GM23338 (cell line): ENCODE results near the gene TBCEL. TPM values are rescaled to one million over a fixed set of nuclear protein-coding genes. Genes with fewer than 3 reads are reported as not detected.

Experiments used
- ATAC-seq: fragments of 200-7000 bp; cut with Tn5 transposase; 3 replicates; pipeline ENCODE4 v1.9.1; 2020
- DNase-seq: peaks from one replicate; pipeline ENCODE4 v3.0.0-alpha.2; 2015; ENCODE audit warnings: low spot score
- H2AFZ ChIP-seq: fragments of 200-600 bp; sonication (generic); 2 replicates; pipeline ENCODE4 v1.8.0; 2016; ENCODE audit warnings: antibody characterized with exemption, mild to moderate bottlenecking, moderate library complexity
- H3F3A ChIP-seq: fragments of 200-600 bp; sonication (generic); replicated peaks from 2 replicates; pipeline ENCODE4 v1.8.0; 2017; ENCODE audit warnings: antibody characterized with exemption, mixed run types, low read depth
- H3K27ac ChIP-seq: fragments of 200-600 bp; sonication (generic); 2 replicates; pipeline ENCODE4 v1.6.1; 2016; ENCODE audit warnings: low read depth
- H3K27me3 ChIP-seq: fragments of 200-600 bp; sonication (generic); 2 replicates; pipeline ENCODE4 v1.8.0; 2016; ENCODE audit warnings: mild to moderate bottlenecking, mixed run types, moderate library complexity; ENCODE audit not compliant: insufficient read depth
- H3K36me3 ChIP-seq: fragments of 200-600 bp; sonication (generic); 2 replicates; pipeline ENCODE4 v1.8.0; 2016; ENCODE audit warnings: mild to moderate bottlenecking; ENCODE audit not compliant: insufficient read depth
- H3K4me1 ChIP-seq: fragments of 200-600 bp; sonication (generic); 2 replicates; pipeline ENCODE4 v1.8.0; 2016; ENCODE audit warnings: mild to moderate bottlenecking, moderate library complexity; ENCODE audit not compliant: insufficient read depth
- H3K4me2 ChIP-seq: fragments of 200-600 bp; sonication (generic); 2 replicates; pipeline ENCODE4 v1.7.1; 2017; ENCODE audit warnings: mixed run types
- H3K4me3 ChIP-seq: fragments of 200-600 bp; sonication (generic); 2 replicates; pipeline ENCODE4 v1.6.1; 2016; ENCODE audit warnings: mixed run types
- H3K79me2 ChIP-seq: fragments of 200-600 bp; sonication (generic); replicated peaks from 2 replicates; pipeline ENCODE4 v1.8.0; 2017; ENCODE audit warnings: mild to moderate bottlenecking; ENCODE audit not compliant: insufficient read depth
- H3K9me2 ChIP-seq: fragments of 200-600 bp; sonication (generic); 2 replicates; pipeline ENCODE4 v1.8.0; 2017; ENCODE audit not compliant: insufficient read depth
- H4K20me1 ChIP-seq: fragments of 200-600 bp; sonication (generic); replicated peaks from 2 replicates; pipeline ENCODE4 v1.8.0; 2017; ENCODE audit warnings: mild to moderate bottlenecking; ENCODE audit not compliant: insufficient read depth
- H3K27ac Mint-ChIP-seq: 2 replicates; pipeline ENCODE4 v1.8.0; 2020; ENCODE audit warnings: inconsistent platforms, mild to moderate bottlenecking, moderate library complexity, mixed read lengths
- H3K27me3 Mint-ChIP-seq: 3 replicates; pipeline ENCODE4 v1.8.0; 2022; ENCODE audit warnings: low read depth, mild to moderate bottlenecking, moderate library complexity, mixed read lengths, inconsistent platforms; ENCODE audit not compliant: insufficient read depth, poor library complexity
- H3K36me3 Mint-ChIP-seq: 3 replicates; pipeline ENCODE4 v1.8.0; 2021; ENCODE audit warnings: low read depth, mild to moderate bottlenecking, inconsistent platforms, moderate library complexity, mixed read lengths
- H3K4me1 Mint-ChIP-seq: 3 replicates; pipeline ENCODE4 v1.8.0; 2020; ENCODE audit warnings: mild to moderate bottlenecking, inconsistent platforms, mixed read lengths
- H3K4me3 Mint-ChIP-seq: 3 replicates; pipeline ENCODE4 v1.8.0; 2021; ENCODE audit warnings: moderate library complexity, mild to moderate bottlenecking, inconsistent platforms, mixed read lengths
- H3K9me3 Mint-ChIP-seq: 3 replicates; pipeline ENCODE4 v1.8.0; 2020; ENCODE audit warnings: moderate library complexity, mild to moderate bottlenecking, inconsistent platforms, mixed read lengths
- EZH2 ChIP-seq: fragments of 200-600 bp; sonication (generic); IDR thresholded peaks from one replicate; pipeline ENCODE4 v1.8.0; 2017; ENCODE audit warnings: antibody characterized with exemption, mild to moderate bottlenecking, low read depth; ENCODE audit not compliant: unreplicated experiment
- NANOG ChIP-seq: IDR thresholded peaks from 2 replicates; pipeline ENCODE4 v1.6.1; 2016; ENCODE audit warnings: antibody characterized with exemption, borderline replicate concordance
- POLR2AphosphoS5 ChIP-seq: IDR thresholded peaks from 2 replicates; pipeline ENCODE4 v1.6.1; 2016; ENCODE audit warnings: antibody characterized with exemption, low read depth
- STAT1 ChIP-seq: IDR thresholded peaks from one replicate; pipeline ENCODE4 v1.6.1; 2016; ENCODE audit warnings: antibody characterized with exemption; ENCODE audit not compliant: unreplicated experiment
- ZNF114 ChIP-seq: fragments of 250-450 bp; sonication (Bioruptor Pico); IDR thresholded peaks from 2 replicates; pipeline ENCODE4 v1.5.0; 2020; ENCODE audit warnings: mild to moderate bottlenecking, moderate library complexity
- polyA plus RNA-seq: library from polyadenylated mRNA; unstranded; fragments of >200 nt; fragmentation: Nextera tagmentation; extraction: Ambion mirVana; gene quantifications from 2 replicates; pipeline ENCODE4 v1.2.1, GENCODE V29; 2016
- total RNA-seq: library from RNA; depleted of rRNA; stranded (reverse); fragments of >200 nt; shearing (Covaris generic); gene quantifications from 2 replicates; pipeline ENCODE4 v1.2.3, GENCODE V29; 2014
- TF ChIP-seq, protein P1 (sequence below): IDR thresholded peaks from 2 replicates; pipeline ENCODE4 v1.6.1; 2016; ENCODE audit warnings: antibody characterized with exemption
- TF ChIP-seq, protein P2 (sequence below): IDR thresholded peaks from one replicate; pipeline ENCODE4 v1.6.1; 2018; ENCODE audit warnings: antibody characterized with exemption; ENCODE audit not compliant: unreplicated experiment
- TF ChIP-seq, protein P3 (sequence below): fragments of 250-450 bp; sonication (Bioruptor Pico); IDR thresholded peaks from 2 replicates; pipeline ENCODE4 v1.5.0; 2020; ENCODE audit warnings: mild to moderate bottlenecking, moderate library complexity

The TBCEL gene
- total and polyA plus RNA-seq, 2 experiments from 2014 or later = 5.4 to 16.2 TPM

GRCh38 chr11:120988603-120989002 is 35.3 kb upstream of the TBCEL start:
- H3K4me1 Mint-ChIP-seq = peaks cover 41% of the 10 kb centered on the region
- TF ChIP-seq, protein P1, sequence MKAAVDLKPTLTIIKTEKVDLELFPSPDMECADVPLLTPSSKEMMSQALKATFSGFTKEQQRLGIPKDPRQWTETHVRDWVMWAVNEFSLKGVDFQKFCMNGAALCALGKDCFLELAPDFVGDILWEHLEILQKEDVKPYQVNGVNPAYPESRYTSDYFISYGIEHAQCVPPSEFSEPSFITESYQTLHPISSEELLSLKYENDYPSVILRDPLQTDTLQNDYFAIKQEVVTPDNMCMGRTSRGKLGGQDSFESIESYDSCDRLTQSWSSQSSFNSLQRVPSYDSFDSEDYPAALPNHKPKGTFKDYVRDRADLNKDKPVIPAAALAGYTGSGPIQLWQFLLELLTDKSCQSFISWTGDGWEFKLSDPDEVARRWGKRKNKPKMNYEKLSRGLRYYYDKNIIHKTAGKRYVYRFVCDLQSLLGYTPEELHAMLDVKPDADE = no peak
- TF ChIP-seq ZNF114 = no peak
- TF ChIP-seq, protein P2, sequence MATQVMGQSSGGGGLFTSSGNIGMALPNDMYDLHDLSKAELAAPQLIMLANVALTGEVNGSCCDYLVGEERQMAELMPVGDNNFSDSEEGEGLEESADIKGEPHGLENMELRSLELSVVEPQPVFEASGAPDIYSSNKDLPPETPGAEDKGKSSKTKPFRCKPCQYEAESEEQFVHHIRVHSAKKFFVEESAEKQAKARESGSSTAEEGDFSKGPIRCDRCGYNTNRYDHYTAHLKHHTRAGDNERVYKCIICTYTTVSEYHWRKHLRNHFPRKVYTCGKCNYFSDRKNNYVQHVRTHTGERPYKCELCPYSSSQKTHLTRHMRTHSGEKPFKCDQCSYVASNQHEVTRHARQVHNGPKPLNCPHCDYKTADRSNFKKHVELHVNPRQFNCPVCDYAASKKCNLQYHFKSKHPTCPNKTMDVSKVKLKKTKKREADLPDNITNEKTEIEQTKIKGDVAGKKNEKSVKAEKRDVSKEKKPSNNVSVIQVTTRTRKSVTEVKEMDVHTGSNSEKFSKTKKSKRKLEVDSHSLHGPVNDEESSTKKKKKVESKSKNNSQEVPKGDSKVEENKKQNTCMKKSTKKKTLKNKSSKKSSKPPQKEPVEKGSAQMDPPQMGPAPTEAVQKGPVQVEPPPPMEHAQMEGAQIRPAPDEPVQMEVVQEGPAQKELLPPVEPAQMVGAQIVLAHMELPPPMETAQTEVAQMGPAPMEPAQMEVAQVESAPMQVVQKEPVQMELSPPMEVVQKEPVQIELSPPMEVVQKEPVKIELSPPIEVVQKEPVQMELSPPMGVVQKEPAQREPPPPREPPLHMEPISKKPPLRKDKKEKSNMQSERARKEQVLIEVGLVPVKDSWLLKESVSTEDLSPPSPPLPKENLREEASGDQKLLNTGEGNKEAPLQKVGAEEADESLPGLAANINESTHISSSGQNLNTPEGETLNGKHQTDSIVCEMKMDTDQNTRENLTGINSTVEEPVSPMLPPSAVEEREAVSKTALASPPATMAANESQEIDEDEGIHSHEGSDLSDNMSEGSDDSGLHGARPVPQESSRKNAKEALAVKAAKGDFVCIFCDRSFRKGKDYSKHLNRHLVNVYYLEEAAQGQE = no peak
- TF ChIP-seq EZH2 = no peak
- TF ChIP-seq NANOG = no peak
- no peak for TF ChIP-seq POLR2AphosphoS5
- TF ChIP-seq STAT1 = no peak
- TF ChIP-seq, protein P3, sequence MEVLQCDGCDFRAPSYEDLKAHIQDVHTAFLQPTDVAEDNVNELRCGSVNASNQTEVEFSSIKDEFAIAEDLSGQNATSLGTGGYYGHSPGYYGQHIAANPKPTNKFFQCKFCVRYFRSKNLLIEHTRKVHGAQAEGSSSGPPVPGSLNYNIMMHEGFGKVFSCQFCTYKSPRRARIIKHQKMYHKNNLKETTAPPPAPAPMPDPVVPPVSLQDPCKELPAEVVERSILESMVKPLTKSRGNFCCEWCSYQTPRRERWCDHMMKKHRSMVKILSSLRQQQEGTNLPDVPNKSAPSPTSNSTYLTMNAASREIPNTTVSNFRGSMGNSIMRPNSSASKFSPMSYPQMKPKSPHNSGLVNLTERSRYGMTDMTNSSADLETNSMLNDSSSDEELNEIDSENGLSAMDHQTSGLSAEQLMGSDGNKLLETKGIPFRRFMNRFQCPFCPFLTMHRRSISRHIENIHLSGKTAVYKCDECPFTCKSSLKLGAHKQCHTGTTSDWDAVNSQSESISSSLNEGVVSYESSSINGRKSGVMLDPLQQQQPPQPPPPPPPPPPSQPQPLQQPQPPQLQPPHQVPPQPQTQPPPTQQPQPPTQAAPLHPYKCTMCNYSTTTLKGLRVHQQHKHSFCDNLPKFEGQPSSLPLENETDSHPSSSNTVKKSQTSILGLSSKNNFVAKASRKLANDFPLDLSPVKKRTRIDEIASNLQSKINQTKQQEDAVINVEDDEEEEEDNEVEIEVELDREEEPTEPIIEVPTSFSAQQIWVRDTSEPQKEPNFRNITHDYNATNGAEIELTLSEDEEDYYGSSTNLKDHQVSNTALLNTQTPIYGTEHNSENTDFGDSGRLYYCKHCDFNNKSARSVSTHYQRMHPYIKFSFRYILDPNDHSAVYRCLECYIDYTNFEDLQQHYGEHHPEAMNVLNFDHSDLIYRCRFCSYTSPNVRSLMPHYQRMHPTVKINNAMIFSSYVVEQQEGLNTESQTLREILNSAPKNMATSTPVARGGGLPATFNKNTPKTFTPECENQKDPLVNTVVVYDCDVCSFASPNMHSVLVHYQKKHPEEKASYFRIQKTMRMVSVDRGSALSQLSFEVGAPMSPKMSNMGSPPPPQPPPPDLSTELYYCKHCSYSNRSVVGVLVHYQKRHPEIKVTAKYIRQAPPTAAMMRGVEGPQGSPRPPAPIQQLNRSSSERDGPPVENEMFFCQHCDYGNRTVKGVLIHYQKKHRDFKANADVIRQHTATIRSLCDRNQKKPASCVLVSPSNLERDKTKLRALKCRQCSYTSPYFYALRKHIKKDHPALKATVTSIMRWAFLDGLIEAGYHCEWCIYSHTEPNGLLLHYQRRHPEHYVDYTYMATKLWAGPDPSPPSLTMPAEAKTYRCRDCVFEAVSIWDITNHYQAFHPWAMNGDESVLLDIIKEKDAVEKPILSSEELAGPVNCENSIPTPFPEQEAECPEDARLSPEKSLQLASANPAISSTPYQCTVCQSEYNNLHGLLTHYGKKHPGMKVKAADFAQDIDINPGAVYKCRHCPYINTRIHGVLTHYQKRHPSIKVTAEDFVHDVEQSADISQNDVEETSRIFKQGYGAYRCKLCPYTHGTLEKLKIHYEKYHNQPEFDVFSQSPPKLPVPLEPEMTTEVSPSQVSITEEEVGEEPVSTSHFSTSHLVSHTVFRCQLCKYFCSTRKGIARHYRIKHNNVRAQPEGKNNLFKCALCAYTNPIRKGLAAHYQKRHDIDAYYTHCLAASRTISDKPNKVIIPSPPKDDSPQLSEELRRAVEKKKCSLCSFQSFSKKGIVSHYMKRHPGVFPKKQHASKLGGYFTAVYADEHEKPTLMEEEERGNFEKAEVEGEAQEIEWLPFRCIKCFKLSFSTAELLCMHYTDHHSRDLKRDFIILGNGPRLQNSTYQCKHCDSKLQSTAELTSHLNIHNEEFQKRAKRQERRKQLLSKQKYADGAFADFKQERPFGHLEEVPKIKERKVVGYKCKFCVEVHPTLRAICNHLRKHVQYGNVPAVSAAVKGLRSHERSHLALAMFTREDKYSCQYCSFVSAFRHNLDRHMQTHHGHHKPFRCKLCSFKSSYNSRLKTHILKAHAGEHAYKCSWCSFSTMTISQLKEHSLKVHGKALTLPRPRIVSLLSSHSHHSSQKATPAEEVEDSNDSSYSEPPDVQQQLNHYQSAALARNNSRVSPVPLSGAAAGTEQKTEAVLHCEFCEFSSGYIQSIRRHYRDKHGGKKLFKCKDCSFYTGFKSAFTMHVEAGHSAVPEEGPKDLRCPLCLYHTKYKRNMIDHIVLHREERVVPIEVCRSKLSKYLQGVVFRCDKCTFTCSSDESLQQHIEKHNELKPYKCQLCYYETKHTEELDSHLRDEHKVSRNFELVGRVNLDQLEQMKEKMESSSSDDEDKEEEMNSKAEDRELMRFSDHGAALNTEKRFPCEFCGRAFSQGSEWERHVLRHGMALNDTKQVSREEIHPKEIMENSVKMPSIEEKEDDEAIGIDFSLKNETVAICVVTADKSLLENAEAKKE (CRISPR knock-in tag) = no peak
- no peaks in the 10 kb centered on the region for H3K36me3 ChIP-seq
- H3F3A ChIP-seq = no peaks in the 10 kb centered on the region
- H3K9me2 ChIP-seq = no peaks in the 10 kb centered on the region
- H3K9me3 Mint-ChIP-seq = no peaks in the 10 kb centered on the region
- peak overlapping the region; percentile 22 for H3K4me3 ChIP-seq
- H4K20me1 ChIP-seq = no peaks in the 10 kb centered on the region
- peak overlapping the region; percentile 37; the same call in 1 of the 2 replicates for H3K27ac Mint-ChIP-seq
- peaks cover 45% of the 10 kb centered on the region for H3K4me1 ChIP-seq
- no peak for ATAC-seq
- peaks cover 12% of the 10 kb centered on the region for H3K27me3 Mint-ChIP-seq
- DNase-seq = no peak
- H3K27ac ChIP-seq = no peak overlapping the region
- H3K36me3 Mint-ChIP-seq = no peaks in the 10 kb centered on the region; the same call in 2 of the 3 replicates
- H3K4me2 ChIP-seq = peak overlapping the region; percentile 59
- H3K79me2 ChIP-seq = no peaks in the 10 kb centered on the region
- H3K4me3 Mint-ChIP-seq = no peak overlapping the region
- no peak overlapping the region for H2AFZ ChIP-seq
- peaks cover 20% of the 10 kb centered on the region for H3K27me3 ChIP-seq
